Activated CD4-positive, CD25-positive, alpha-beta regulatory T cell treated with anti-CD3 and anti-CD28 coated beads, Interleukin-2, amount 50 U/mL, for 24 hours (primary cell): ENCODE measurements around the gene TMEM59L.

Experiments
- ATAC-seq, 2 donors: fragments of 150-1000 bp; cut with Tn5 transposase; one replicate each; pipeline ENCODE4 v1.10.0; 2021; ENCODE audit warnings: mild to moderate bottlenecking in 1 of 2, moderate library complexity in 1 of 2

The TMEM59L gene

GRCh38 chr19:18609717-18610051 lies 3.0 kb upstream of the TMEM59L start:
- no peak for ATAC-seq

DNA sequence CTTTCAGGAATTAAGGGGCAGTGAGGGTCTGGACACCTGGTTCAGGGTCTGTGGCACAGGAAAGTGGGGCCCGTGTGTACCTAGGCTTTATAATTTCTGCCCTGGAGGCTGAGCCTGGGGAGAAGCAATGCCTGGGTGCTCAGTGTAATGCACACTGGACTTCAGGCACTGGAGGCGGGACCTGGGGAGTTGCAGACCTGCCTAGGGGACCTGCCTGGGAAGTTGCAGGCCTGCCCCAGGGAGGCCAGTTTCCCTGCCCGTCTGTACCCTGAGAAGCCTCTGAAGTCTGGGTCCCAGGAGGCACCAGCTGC lies 2.5 kb upstream of the TMEM59L start:
- no peak for ATAC-seq

DNA sequence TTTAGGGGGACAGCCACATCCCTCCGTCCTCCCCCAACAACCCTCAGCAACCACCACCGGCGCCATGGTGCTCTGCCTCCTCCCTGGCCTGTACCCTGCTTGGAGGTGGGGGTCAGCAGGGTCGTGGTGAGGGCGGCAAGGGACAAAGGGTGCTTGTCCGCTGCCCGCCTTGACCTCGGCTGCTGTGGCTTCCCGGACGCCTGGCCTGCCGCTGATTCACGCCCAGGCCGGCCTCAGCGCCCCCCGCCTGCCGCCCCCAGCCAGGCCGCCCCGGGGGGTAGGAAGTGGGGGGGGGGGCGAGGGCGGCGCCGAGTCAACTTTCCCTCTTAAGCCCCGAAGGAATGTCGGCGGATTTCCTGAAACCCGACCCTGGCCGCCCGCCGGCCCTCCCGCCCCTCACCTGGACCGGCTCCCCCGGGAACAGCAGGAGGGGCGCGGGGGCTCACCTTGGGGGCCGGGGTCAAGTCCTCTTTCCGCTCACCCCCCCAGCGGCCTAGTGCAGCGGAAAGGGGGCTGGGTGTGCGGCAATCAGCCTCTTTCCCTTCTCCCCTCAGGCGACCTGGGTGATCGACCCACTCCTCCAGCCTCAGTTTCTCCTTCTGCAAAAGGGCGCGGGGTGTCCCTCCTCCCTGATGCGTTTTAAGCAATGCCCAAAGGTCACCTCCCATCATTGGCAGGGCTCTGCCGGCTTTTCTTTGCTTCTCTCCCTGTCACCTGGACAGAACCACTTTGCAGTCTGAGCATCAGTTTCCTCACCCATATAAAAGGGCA lies 1.9 kb upstream of the TMEM59L start:
- no peak for ATAC-seq

GRCh38 chr19:18611327-18612050 lies 1.2 kb upstream of the TMEM59L start:
- no peak for ATAC-seq

- ATAC-seq: no peak
Observed at GRCh38 chr19:18612051-18612771, 459 bp upstream of the TMEM59L start.

DNA sequence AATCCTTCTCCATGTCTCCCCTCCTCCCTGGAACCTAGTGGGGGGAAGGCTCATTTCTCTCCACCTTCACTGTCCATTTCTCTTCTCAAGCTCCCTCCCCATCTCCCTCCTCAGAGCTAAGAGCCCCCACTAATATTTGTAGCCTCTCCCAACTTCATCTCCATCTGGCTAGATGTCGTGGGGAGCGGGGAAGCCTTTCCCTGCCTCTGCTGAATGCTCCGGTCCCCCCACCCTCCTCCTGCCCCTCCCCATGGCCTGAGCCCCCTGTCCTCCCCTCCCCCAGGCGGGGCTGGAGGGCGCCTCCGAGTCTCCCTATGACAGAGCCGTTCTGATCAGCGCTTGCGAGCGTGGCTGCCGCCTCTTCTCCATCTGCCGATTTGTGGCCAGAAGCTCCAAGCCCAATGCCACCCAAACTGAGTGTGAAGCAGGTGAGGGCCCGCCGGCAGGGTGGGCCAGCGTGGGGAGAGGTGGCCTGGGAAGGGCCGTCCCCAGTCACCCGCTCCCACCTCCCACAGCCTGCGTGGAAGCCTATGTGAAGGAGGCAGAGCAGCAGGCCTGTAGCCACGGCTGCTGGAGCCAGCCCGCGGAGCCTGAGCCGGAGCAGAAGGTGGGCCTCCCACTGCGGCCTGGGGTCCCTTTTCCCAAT lies 1.0 kb downstream of the TMEM59L start:
- no peak for ATAC-seq

DNA sequence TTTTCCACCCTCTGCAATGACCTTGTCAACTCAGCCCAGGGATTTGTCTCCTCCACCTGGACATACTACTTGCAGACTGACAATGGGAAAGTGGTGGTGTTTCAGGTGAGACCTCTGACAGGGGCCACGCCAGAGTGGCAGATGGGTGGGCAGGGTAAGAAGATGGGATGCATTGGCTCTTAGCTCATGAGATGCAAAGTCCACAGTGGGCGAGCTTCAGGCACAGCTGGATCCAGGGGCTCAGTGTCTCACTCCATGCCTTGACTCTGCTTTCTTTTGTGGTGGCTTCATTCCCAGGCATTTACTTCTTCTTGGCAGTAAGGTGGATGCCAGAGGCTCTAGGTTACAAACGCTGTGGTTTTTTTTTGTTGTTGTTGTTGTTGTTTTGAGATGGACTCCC lies 3.4 kb downstream of the TMEM59L start:
- ATAC-seq: no peak

- no peak for ATAC-seq
Observed at GRCh38 chr19:18617562-18617961, 4.9 kb downstream of the TMEM59L start.

DNA sequence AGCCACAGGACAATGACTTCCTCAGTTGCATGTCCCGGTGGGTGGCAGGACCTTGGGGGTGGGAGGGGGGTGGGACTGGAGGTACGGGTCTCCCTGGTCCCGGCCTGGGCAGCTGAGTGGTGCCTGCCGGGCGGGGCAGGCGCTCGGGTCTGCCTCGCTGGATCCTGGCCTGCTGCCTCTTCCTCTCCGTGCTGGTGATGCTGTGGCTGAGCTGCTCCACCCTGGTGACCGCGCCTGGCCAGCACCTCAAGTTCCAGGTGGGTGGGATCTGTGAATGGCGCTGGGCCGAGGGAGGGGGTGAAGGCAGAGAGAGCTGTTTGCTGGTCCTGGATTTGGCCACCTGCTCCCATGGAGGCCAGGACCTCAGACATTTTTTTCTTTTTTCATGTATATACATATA lies 5.6 kb downstream of the TMEM59L start:
- ATAC-seq: no peak

- no peak for ATAC-seq
Observed at GRCh38 chr19:18620311-18620710, 7.6 kb downstream of the TMEM59L start.

GRCh38 chr19:18620902-18621301 lies 8.2 kb downstream of the TMEM59L start:
- no peak for ATAC-seq

DNA sequence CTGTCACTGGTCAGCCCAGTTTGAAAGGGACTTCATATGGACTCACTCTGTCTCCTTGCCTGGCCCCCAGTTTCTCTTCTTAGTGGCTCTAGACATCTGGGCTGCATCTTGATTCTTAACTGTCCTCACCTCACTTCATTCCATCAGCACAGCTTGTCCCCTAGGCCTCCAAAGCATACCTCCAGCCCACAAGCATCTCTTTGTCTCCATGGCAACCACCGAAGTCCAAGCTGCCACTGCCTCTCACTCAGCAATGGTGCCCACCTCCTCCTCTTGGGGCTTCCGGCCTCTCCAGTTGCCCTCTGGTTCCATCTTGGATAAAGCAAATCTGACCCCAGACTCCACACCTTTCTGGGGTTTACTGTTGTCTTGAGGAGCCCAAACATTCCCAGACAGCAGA lies 14.2 kb downstream of the TMEM59L start:
- no peak for ATAC-seq

DNA sequence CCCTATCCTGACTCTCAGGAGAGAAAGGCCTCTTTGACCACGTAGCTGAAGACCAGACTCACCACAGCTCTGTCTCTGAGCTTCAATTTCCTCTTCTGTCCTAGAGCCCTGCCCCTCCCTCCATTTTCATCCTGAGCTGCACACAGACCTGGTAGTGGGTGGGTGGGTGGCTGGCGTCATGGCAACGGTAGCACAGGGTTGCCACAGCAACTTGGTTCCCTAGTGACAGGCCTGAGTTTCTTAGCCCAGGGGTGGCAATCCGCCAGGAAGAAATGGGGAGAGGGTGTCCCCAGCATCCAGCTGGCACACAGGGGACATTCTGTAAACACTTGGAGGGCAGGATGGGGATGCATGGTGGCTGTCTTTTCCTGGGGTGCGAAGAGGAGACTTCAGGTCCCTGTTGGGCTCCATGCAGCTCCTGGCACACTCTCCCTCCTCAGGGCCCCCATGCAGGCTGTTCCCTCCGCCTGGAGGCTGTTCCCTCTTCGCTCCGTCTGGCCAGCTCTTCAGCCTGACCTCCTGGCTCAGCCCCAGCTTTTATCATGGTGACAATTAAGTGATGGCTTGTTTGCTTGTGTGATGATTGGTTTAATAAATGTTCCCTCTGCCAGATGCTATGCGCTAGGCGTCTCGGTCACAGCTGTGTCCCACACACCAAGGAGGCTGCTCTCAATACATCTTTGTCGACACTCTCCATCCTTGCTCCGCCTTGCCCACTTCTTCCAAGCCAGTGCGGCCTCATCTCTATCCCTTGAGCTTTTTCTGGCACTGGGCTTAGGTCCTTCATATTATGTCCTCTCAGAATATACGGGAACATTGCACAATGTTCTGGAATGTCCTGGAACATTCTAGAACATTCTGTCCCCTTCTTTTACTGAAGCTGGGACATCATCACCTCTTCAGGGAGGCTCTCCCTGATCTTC lies 16.8 kb downstream of the TMEM59L start:
- no peak for ATAC-seq

DNA sequence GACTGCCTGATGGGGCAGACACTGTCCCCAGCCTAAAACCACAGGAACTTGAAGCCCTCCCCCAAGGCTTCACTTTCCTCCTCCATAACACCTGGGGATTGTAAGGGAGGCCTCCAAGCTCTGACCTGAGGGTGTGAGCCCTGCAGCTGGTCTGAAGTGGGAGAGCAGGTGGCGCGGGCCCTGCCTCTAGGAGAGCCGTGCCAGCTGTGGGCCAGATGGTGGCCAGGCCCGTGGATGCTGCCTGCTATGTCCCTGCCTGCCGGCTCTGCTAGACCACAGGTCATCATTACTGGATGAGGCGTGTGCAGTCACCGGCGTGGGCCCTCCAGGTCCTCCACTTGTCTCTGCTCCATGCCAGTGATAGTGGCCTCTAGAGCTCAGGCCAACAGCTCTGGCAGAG lies 20.7 kb downstream of the TMEM59L start:
- ATAC-seq: no peak

DNA sequence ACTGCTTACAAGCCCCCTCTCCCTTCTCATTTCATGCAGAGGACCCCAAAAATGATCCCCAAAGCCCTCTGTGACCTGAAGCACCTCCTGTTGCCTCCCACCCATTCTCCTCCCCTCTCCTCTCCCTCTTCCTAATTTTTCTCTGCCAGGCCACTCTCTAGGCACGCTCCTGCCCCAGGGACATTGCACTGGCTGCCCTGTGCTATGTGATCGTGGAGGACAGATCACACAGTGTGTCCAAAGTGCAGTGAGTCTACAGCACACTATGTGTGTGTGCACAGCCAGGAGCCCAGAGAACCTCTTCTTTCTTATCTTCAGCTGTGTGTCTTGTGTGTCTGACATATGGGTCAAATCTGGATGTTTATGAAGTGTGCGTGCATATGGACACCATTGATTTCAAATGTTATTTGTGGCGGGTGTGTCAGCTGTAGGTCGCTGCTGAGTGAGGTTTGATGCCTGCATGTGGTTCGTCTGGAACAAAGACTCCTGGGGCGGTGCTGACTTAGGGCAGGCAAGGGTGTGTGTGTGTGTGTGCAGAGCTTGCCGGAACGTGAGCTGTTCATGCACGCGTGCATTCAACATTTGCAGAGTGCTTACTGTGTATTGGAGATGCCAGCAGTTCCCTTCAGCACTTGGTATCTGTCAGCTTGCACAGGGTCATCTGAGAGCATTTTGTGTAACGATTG lies 22.1 kb downstream of the TMEM59L start:
- no peak for ATAC-seq

DNA sequence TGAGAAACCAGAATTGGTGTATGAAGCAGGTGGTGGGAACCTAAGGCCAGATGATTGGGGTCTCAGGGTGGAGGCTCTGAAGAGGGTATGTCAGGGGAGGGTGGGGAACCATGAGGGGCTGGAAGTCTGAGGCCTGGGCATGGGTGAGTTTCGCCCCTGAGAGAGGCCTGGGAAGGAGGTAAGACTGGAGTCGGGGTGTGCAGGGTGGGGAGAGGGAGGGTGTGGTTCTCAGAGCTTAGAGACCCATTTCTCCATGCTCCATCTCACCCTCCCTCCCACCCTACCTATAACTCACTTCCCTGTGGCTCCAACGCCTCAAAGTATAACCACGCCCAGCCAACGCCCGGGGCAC lies 23.1 kb downstream of the TMEM59L start:
- no peak for ATAC-seq

DNA sequence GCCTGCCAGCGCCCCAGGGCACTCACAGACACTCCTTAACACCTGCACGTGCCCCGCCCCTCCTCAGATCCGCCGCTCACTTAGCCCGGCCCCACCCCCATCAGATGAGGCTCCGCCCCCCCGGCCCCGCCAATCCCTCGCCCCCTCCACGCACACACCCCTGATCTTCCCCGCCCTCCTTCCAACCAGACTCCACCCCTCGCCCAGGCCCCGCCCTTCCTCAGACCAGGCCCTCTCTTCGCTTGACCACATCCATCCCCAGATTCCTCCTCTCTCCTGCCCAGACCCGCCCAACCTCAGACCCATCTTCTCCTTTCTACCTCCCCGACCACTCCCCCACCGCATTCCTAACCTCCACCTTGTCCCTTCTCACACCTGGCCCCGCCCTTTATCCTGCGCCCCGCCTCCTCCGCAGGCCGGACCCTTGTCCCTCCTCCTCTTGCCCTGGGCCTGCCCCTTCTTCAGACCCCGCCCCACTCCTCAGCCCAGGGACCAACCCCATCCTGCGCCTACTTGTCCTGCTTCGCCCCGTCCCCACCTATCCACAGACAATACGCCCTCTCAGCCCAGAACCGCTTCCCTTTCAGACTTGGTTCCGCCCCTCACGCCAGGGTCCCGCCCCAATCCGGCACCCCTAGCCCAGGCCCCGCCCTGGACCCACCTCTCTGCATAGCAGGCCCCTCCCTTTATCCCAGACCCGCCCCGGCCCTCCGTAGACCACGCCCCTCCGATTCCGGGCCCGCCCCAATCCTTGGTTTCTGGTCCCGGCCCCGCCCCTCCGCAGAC lies 23.7 kb downstream of the TMEM59L start:
- peak; percentile 91 to 92 for ATAC-seq

GRCh38 chr19:18636969-18637629 lies 24.4 kb downstream of the TMEM59L start, which contains the start of gene KLHL26:
Gene KLHL26, plus strand, starts transcription at chr19:18637028. Its CDS starts 27 bp downstream, at chr19:18637055.
- no peak for ATAC-seq

DNA sequence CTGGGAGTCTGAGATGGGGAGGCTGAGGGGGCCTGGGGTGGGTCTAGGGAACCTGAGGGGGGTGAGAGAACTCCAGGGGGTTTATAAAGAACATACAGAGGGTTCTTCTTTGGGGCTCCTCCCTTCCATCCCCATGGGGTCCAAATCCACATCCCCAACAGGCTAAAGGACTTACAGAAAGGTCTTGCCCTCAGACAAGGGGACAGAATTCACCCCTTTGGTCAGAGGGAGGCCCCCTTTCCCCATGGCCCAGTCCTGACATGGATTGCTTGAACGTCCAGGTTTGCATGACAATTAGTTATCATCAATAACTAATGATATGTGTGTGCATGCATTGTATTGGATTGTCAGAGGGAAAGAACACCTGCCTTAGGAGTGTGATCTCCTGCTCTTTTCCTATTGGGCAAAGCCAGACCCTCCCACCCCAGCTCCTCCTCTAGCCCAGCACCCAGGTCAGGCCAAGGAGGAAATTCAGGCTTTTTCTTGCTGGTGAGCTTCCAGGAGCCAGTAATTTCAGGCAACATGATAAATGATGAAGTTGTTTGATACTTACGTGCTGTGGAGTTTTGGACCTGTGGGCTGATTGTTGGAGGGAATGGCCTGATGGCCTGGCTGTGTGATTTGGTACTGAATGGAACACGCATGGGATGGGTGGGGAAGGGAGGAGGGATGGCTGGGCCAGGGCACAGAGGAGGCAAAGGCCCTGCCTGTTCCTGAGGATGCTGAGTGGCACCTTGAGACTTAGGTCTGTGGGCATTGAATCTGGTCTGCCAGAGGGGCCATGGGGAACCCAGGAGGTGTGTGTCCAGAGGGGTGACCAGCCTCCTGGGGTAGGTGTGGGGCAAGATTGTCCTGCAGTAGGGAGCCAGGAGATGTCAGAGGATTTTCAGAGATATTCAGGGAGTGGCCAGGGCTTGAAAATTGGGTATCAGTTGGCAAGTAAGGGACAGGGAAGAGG lies 25.3 kb downstream of the TMEM59L start:
- no peak for ATAC-seq
